ENCODE results near the gene POLR2C.

POLR2C gene

DNA sequence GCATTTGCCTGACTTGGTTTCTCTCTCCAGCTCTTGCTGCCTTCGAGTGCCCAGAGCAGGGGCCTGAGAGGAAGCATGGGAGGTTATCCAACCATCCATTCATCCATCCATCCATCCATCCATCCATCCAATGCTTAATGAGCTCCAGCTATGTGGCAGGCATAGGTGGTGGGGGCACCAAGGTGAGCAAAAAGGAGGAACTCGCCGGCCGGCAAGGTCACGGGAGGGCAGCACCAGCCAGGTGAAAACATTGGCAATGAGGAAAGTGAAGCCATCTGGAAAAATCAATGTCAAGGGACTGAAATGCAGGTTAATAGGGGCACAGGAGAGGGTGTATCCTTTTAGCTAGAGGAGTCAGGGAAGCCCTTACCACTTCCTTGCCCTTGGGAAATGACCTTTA is 42.0 kb downstream of the POLR2C start:
- no peak for DNase-seq (ENCODE audit: low read depth in 1 of 2, low spot score in 1 of 2)
- in situ Hi-C loops (cut with HindIII; ENCODE audit: low pct_unique_long_range_greater_than_20kb, low sequenced_read_pairs): no loop called here
- TF ChIP-seq JUND (IDR thresholded peaks at IDR 0.05; ENCODE audit: low read depth): no peak

DNA sequence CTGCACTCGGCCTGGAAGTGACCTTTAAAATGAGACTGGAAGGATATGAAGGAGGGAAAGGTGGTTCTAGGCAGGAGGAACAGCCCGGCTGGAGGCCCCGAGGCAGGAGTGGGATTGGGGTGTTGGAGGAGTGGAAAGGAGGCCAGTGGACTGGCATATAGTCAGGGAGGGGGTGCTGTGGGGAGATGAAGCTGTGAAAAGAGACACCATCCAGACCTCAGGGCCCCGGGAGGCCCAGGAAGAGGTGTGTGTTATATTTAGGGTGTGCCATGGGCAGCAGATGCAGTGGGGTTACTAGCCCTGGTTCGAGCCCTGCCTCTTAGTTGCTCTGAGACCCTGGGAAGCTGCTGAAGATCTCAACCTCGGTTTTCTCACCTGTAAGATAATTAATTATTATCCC is 42.7 kb downstream of the POLR2C start:
- no peak for DNase-seq (ENCODE audit: low read depth in 1 of 2, low spot score in 1 of 2)
- TF ChIP-seq JUND (IDR thresholded peaks at IDR 0.05; ENCODE audit: low read depth): no peak
- in situ Hi-C loops (cut with HindIII; ENCODE audit: low pct_unique_long_range_greater_than_20kb, low sequenced_read_pairs): no loop called here

DNA sequence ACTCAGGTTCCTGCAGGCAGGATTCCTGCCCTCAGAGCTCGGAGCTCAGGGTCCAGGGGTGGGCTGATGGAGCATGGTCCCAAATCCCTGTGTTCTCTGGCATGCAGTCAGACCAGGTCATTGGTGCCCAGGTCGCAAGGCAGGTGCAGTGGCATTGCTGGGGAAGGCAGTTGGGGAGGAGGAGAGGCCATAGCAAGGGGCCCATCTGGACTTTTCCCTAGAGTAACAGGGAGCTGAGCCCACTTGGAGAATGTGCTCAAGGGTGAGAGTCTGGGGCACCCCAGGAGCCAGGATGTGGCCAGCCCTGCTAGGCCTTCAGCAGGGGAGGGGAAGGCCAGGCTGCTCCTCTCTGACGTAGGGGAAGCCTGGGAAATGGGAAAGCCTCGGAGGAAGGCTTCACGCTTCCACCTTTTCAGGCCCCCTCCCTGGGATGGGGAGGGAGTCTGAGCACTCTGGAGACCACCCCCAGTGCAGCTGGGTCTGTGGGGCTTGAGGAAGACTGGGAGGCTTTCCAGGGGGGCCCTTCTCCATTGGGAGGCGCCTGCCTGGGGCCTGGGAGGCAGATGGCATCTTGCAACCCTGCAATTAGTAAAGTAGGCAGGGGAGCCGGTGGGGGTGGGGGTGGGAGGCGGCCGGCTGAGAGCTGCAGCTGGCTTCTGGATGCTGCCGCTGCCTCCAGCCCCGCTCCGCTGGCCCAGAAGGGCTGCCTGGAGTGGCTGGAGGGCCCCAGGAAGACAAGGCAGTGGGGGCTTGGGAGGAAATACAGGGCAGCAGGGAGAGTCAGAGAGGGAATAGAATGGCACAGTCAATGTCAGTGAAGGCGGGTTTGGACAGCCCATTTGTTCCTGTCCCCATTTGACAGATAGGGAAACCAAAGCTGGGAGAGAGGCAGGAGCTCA is 44.9 kb downstream of the POLR2C start:
- TF ChIP-seq JUND (IDR thresholded peaks at IDR 0.05; ENCODE audit: low read depth): no peak
- in situ Hi-C loops (cut with HindIII; ENCODE audit: low pct_unique_long_range_greater_than_20kb, low sequenced_read_pairs): no loop called here
- no peak for DNase-seq (ENCODE audit: low read depth in 1 of 2, low spot score in 1 of 2)

DNA sequence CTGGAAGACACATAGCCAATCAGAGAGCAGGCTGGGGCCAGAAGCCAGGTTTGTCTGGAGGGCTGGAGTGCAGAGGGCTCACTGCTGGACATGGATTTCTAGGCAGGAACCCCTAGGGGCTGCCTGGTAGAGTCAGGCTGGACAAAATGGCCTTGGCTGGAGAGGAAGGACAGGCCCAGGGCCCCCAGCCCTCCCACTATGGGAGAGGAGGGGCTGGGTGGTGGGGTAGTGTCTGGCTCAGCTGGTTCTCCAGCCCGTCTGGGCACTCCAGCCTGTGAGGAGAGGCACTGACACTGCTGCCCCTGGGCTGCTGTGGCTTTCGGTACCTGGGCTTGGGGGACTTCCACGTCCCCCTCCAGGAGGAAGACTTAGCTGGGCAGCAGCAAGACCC is 45.6 kb downstream of the POLR2C start:
- peak in 1 of 2 experiments; percentile 31 for DNase-seq (ENCODE audit: low read depth in 1 of 2, low spot score in 1 of 2)
- in situ Hi-C loops (cut with HindIII; ENCODE audit: low pct_unique_long_range_greater_than_20kb, low sequenced_read_pairs): no loop called here
- TF ChIP-seq JUND (IDR thresholded peaks at IDR 0.05; ENCODE audit: low read depth): no peak

DNA sequence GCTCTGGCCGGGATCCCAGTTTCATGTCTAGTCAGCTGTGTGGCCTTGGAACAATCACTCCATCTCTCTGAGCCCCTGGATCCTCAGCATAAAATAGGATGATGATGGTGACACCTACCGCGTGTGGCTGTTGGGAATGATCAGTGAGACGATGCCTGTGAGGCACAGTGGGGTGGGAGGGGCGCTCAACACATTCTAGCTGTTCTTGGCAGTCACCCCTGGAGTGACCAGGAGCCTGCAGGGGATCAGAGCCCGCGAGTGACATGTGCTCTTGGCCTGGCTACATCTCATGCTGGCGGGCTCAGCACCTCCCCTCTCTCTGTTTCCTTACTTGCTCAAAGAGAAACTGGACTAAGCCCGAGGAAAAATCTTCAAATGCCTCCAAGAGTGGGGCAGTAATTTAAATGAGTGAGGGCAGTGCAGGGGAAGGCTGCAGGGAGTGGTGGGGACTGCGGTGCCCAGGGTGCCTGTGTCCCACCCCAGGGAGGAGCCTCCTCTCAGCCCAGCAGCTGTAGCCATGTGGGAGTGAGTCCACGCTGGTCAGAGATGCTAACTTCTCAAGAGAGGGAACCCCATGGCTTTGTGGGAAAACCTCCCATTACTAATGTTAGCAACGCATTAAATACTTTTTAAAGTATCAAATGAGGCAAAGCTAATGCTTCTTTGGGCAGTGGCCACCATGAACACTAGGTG is 46.9 kb downstream of the POLR2C start:
- no peak for TF ChIP-seq JUND (IDR thresholded peaks at IDR 0.05; ENCODE audit: low read depth)
- in situ Hi-C loops (cut with HindIII; ENCODE audit: low pct_unique_long_range_greater_than_20kb, low sequenced_read_pairs): no loop called here
- DNase-seq (ENCODE audit: low read depth in 1 of 2, low spot score in 1 of 2): no peak

DNA sequence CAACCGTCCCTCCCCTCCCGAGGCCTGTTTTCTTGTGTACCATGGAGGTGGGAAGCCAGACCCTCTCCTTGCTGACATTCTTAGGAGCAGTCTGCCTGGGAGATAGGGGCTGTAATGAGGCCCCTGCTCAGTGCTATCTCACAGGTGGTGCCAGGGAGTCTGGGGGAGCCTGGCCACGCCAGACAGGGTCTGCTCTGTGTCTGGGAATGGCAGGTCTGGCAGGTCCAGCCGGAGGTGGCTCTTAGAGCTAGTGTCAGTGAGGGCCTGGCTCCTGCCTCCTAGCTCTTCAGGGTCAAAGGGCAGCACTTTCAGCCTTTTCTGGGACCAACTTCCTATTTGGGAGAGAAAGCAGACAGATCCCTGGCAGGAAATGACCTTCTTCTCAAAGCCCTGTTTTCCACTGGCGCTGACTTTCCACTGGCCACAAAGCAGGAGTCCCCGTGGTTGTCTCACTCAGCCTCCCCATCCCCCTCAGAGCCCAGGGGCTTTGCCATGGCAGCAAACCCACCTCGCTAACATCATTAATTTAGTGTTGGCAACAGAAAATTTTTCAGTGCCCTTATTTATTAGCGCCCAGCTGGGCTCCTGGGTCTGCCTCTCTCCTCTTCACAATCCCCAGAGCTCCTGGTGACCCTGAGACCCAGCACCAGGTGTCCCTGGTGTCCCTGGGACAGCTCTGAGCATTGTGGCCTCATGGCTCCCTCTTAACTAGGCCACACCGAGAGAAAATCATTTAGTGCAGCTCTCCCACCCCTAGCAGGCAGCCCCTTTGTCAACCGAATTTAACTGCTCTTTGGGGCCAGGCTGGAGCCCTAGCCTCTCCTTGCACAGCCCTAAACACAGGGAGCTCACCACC is 47.8 kb downstream of the POLR2C start:
- in situ Hi-C loops (cut with HindIII; ENCODE audit: low pct_unique_long_range_greater_than_20kb, low sequenced_read_pairs): no loop called here
- DNase-seq (ENCODE audit: low read depth in 1 of 2, low spot score in 1 of 2): no peak
- no peak for TF ChIP-seq JUND (IDR thresholded peaks at IDR 0.05; ENCODE audit: low read depth)

DNA sequence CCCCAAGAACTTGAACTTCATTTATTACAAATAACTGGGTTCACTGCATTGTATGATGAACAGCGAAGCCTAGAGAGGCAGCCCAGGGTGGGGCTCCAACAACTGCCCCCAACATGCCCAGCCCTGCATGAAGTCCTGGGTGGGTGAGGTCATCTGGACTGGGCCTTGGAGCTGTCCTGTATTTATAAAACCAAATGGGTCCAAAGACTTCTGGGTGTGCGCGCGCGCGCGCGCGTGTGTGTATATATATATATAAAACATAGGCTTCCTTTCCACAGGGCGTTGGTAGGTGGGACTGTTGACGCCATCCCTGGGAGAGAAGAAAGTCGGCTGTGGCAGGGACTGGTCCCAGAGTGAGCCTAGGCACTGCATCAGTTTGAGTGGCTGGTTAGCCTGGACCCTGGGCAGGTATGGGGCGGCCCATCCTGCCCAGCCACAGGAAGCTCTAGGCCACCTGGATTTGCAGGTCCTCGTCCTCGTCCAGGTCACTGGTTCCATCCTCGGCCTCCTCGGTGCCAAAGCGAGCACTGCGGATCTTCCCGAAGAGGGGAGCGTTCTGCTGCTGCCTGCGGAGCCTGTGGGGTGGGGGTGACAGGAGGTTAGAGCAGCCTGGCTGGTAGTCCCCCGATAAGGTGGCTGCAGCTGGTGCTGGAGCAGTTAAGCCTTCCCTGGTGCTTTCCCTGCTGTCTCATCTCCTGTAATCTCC is 50.0 kb downstream of the POLR2C start:
- no peak for DNase-seq (ENCODE audit: low read depth in 1 of 2, low spot score in 1 of 2)
- no peak for TF ChIP-seq JUND (IDR thresholded peaks at IDR 0.05; ENCODE audit: low read depth)
- in situ Hi-C loops (cut with HindIII; ENCODE audit: low pct_unique_long_range_greater_than_20kb, low sequenced_read_pairs): no loop called here

DNA sequence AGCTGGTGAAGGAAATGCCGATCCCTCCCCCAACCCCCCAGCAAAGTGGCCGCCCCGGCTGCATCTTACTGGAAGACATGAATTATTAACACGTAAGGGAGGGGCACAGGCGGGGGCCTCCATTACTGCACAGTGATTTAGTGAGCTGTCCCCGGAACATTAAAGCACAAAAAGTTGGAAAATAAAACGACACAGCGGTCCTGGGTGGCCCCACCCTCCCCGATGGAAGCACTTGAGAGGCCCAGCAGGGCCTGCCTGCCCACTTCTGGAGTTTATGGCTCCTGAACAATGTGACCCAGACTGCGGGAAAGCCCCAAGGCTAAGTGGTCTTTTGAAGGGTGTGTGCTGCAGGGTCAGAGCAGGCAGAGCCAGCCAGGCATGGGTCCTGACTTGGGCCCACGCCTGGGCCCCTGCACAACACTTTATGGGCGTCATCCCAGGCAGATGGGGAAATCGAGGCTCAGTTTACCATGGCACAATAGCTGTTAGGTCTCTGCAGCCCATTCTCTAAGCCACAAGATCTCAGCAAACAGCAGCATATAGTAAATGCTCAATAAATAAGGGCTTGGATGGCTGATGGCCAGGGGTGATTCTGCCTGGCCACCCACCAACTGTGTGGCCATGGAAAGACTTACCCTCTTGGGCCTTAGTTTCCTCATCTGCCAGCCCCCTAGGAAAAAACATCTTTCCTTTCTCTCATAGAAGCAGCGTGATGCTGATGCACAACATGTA is 51.1 kb downstream of the POLR2C start:
- in situ Hi-C loops (cut with HindIII; ENCODE audit: low pct_unique_long_range_greater_than_20kb, low sequenced_read_pairs): no loop called here
- no peak for TF ChIP-seq JUND (IDR thresholded peaks at IDR 0.05; ENCODE audit: low read depth)
- no peak for DNase-seq (ENCODE audit: low read depth in 1 of 2, low spot score in 1 of 2)

DNA sequence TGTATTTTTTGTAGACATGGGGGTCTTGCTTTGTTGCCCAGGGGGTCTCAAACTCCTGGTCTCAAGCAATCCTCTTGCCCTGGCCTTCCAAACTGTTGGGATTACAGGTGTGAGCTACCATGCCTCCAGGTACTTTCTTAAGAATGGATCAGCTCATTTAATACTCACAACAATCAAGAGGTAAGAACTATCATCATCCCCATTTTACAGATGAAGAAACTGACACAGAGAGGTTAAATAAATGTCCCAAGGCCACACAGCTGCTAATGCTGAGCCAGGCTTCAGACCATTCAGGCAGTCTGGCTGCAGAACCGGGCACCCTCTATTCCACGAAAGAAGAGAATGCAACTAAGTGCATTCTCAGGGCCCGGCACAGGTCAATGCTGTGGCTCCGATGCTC is 51.9 kb downstream of the POLR2C start:
- DNase-seq (ENCODE audit: low read depth in 1 of 2, low spot score in 1 of 2): no peak
- no peak for TF ChIP-seq JUND (IDR thresholded peaks at IDR 0.05; ENCODE audit: low read depth)
- in situ Hi-C loops (cut with HindIII; ENCODE audit: low pct_unique_long_range_greater_than_20kb, low sequenced_read_pairs): no loop called here

DNA sequence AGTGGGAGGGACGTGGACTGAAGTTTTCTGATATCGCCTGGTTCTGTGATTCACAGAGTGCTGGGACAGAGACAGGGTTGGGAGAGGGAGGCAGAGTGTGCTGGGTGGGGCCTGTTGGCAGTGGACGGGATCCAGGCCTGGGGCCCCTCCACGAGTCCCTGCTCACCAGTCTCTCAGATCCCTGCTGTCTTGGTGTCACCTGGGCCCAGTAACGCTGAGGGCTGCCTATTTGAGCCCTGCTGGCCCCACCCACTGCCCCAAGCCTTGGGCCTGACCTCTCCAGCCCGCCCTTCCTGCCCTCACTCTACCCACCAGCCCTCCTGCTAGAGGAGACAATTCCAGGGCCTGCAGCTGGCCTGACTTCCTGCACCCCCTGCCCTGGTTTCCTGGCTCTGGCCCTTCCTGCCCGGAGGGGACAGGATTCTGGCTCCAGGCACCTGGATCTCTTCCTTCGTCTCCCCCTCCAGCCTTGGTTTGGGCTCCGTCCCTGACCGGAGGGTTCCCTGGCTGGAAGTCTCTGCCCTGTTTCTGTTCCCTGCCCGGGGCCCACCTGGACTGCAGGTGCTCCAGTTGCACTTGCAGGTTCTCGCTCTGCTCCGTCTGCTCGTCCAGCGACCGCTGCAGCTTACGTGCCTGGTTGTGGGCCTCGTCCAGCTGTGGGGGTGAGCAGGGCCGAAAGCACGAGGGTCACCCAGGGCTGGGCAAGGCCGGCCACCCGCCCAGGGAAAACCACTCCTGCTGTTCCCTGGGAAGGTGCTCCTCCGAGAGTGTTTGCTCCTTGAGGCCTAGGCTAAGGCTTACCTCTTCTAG is 52.5 kb downstream of the POLR2C start:
- DNase-seq (ENCODE audit: low read depth in 1 of 2, low spot score in 1 of 2): no peak
- in situ Hi-C loops (cut with HindIII; ENCODE audit: low pct_unique_long_range_greater_than_20kb, low sequenced_read_pairs): no loop called here
- no peak for TF ChIP-seq JUND (IDR thresholded peaks at IDR 0.05; ENCODE audit: low read depth)

DNA sequence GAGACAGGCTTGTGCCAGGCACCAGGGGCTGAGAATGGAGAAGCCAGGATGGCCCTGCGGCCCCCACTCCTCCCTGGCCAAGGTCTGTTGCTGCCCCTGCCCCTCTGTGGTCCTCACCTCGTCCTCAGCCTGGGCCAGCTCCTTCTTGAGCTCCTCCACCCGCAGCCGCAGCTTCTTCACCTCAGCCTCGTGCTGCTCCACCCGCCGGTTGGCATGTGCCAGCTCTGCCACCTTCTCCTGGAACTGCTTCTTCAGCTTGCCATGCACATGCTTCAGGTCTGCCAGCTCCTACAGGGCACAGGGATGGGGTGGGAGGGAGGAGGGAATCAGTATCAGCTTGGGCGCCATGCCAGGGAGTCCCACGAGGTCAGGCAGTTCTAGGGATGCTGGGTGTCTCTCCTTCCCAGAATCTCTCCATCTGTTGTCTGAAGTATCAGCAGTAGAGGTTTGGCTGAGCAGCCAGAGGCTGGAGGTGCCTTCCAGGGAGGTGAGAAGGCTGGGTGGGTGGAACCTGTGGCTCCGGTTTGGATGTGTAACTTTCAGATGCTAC is 53.8 kb downstream of the POLR2C start:
- no peak for DNase-seq (ENCODE audit: low read depth in 1 of 2, low spot score in 1 of 2)
- TF ChIP-seq JUND (IDR thresholded peaks at IDR 0.05; ENCODE audit: low read depth): no peak
- in situ Hi-C loops (cut with HindIII; ENCODE audit: low pct_unique_long_range_greater_than_20kb, low sequenced_read_pairs): no loop called here

All from T47D (cell line).